Measurements from ENCODE around the gene NOC3L. TPM values are rescaled to one million over a fixed set of nuclear protein-coding genes. Genes with fewer than 3 reads are reported as not detected.

The NOC3L gene
- total and polyA plus RNA-seq, 2 donors (not counting 3 experiments of a cell fraction or from before 2014, with no cell fraction given): 4.3 to 20.5 TPM

DNA sequence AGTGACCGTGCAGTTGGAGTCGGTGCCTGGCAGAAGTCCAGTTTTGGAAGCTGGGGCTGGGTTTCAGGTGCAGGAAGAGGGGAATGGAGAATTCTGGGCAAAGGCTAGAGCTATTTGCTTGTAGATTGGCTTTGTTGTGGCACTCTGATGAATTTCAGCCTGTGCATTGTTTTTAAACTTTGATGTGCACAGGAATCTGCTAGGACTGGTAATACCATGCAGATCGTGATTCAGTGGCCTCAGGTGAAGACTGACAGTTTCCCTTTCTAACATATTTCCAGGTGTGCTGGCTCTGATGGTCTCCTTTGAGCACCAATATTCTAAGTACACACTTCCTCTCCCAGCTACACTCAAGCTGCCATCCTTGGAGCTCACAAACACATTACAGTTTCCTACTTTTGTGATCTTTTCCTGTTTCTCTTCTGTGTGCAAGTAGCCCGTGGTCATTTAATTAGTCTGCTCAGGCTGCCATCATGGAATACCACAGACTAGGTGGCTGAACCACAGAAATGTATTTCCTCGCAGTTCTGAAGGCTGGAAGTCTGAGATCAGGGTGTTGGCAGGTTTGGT lies 55.6 kb downstream of the NOC3L start:
- BruUV-seq (replicated peaks): no TSS peak
- Histone ChIP-seq H3K4me1 (ENCODE audit: control insufficient read depth, extremely low read depth, insufficient read depth, low read length) (peaks cover 12% of the 10 kb centered on the region), H3K9me1 (replicated peaks; ENCODE audit: control insufficient read depth, extremely low read depth, insufficient read depth, low read length) (no peaks in the 10 kb centered on the region), H3K9me3 (replicated peaks; ENCODE audit: control insufficient read depth, insufficient read depth, low read length) (no peaks in the 10 kb centered on the region), H3K27me3 (ENCODE audit: control insufficient read depth in 2 of 2, insufficient read depth in 2 of 2, low read length in 2 of 2) (peaks cover 3 to 8% of the 10 kb centered on the region in 2 experiments), H3K4me3 (replicated peaks in 1 of 3; ENCODE audit: insufficient read depth in 1 of 3, low read depth in 1 of 3, low read length in 3 of 3) (no peak overlapping the region), H2AFZ (ENCODE audit: low read depth, low read length) (no peak overlapping the region), H3K36me3 (ENCODE audit: control insufficient read depth in 2 of 2, extremely low read depth in 1 of 2, insufficient read depth in 2 of 2, low read length in 2 of 2) (no peaks in the 10 kb centered on the region), H4K20me1 (replicated peaks; ENCODE audit: control insufficient read depth, extremely low read depth, insufficient read depth, low read length) (no peaks in the 10 kb centered on the region), H3K9ac (replicated peaks; ENCODE audit: extremely low read depth, insufficient read depth, low read length) (no peak overlapping the region), H3K4me2 (ENCODE audit: insufficient read depth, low read length) (peak overlapping the region; percentile 21), H3K27ac (ENCODE audit: insufficient read depth, low read depth, low read length) (no peak overlapping the region), H3K79me2 (ENCODE audit: control insufficient read depth, insufficient read depth, low read length) (no peaks in the 10 kb centered on the region)
- intact Hi-C loops (cut with micrococcal nuclease) (loop anchor here (2.0 kb wide), 1 partner anchor 14 kb away; no protein-coding TSS in a partner anchor), dilution Hi-C loops (cut with MboI; ENCODE audit: extremely low pct_ligation_motif_present, low sequenced_read_pairs) (no loop called here)
- ChIA-PET CTCF (interaction anchor here (2.7 to 5.8 kb wide), 2 partner anchors 13 to 137 kb away, joined by 10 to 66 read pairs; no protein-coding TSS in a partner anchor), POLR2A (interaction anchor here (0.6 kb wide), 1 partner anchor 45 kb away, joined by 5 read pairs; no protein-coding TSS in a partner anchor)
- FAIRE-seq (peak; percentile 43), DNase-seq (ENCODE audit: low read depth, low spot score) (peak; percentile 51)
- no peak for TF ChIP-seq POLR2AphosphoS5 (IDR thresholded peaks at IDR 0.05; ENCODE audit: insufficient read depth, low read depth, low read length)
- TF ChIP-seq FOS (IDR thresholded peaks at IDR 0.05; ENCODE audit: borderline replicate concordance, insufficient read depth, low read length): no peak
- TF ChIP-seq POLR2A (IDR thresholded peaks at IDR 0.05; ENCODE audit: low read depth, low read length): no peak
- TF ChIP-seq, protein P1, sequence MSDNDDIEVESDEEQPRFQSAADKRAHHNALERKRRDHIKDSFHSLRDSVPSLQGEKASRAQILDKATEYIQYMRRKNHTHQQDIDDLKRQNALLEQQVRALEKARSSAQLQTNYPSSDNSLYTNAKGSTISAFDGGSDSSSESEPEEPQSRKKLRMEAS (IDR thresholded peaks at IDR 0.05; ENCODE audit: insufficient read depth, insufficient read length): no peak
- TF ChIP-seq JUN (IDR thresholded peaks at IDR 0.05; ENCODE audit: borderline replicate concordance, insufficient read depth, insufficient read length, low read depth): no peak
- no peak for TF ChIP-seq GATA2 (IDR thresholded peaks at IDR 0.05; ENCODE audit: insufficient read depth, insufficient read length, low read depth, low read length)
- TF ChIP-seq EZH2 (IDR thresholded peaks at IDR 0.05; ENCODE audit: borderline replicate concordance, low read depth, low read length, severe bottlenecking): no peak
- TF ChIP-seq, protein P2, sequence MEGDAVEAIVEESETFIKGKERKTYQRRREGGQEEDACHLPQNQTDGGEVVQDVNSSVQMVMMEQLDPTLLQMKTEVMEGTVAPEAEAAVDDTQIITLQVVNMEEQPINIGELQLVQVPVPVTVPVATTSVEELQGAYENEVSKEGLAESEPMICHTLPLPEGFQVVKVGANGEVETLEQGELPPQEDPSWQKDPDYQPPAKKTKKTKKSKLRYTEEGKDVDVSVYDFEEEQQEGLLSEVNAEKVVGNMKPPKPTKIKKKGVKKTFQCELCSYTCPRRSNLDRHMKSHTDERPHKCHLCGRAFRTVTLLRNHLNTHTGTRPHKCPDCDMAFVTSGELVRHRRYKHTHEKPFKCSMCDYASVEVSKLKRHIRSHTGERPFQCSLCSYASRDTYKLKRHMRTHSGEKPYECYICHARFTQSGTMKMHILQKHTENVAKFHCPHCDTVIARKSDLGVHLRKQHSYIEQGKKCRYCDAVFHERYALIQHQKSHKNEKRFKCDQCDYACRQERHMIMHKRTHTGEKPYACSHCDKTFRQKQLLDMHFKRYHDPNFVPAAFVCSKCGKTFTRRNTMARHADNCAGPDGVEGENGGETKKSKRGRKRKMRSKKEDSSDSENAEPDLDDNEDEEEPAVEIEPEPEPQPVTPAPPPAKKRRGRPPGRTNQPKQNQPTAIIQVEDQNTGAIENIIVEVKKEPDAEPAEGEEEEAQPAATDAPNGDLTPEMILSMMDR (IDR thresholded peaks at IDR 0.05; ENCODE audit: extremely low read depth in 1 of 2, insufficient read depth in 1 of 2, low read depth in 1 of 2, low read length in 2 of 2): no peak
- no peak for TF ChIP-seq MYC (IDR thresholded peaks at IDR 0.05; ENCODE audit: low read depth, low read length)

All from endothelial cell of umbilical vein (primary cell).